GM18868 (cell line): ENCODE results near the gene MAP1B.
"Not testable (repeated sequence)": the region's sequence is repeated elsewhere in the genome, so short reads cannot be mapped to it uniquely, and the experiment has no call there.

ENCODE experiments used
- ATAC-seq: cut with Tn5 transposase; IDR thresholded peaks from one replicate; pipeline ENCODE4 v1.9.1; 2021; ENCODE audit warnings: mild to moderate bottlenecking, moderate library complexity; ENCODE audit not compliant: unreplicated experiment

MAP1B gene

GRCh38 chr5:72107131-72107900 is at the start of gene MAP1B:
TSS of gene MAP1B (plus strand) at chr5:72107475. CDS start at chr5:72107532, 57 bp downstream.
- peak; percentile 38 for ATAC-seq

- no peak for ATAC-seq
These were observed 49.5 kb upstream of the MAP1B start for GRCh38 chr5:72057816-72058215.

- ATAC-seq: no peak
These were observed 44.0 kb upstream of the MAP1B start for GRCh38 chr5:72063219-72063819.

GRCh38 chr5:72064801-72065570 is 42.3 kb upstream of the MAP1B start:
- ATAC-seq: no peak

GRCh38 chr5:72065751-72066255 is 41.5 kb upstream of the MAP1B start:
- ATAC-seq: no peak

- ATAC-seq: no peak
These were observed 40.6 kb upstream of the MAP1B start for GRCh38 chr5:72066705-72067107.

GRCh38 chr5:72067682-72068470 is 39.4 kb upstream of the MAP1B start:
- ATAC-seq: no peak

- ATAC-seq: no peak
These were observed 36.7 kb upstream of the MAP1B start for GRCh38 chr5:72070529-72070928.

GRCh38 chr5:72071906-72072305 is 35.4 kb upstream of the MAP1B start:
- ATAC-seq: no peak

- no peak for ATAC-seq
These were observed 33.0 kb upstream of the MAP1B start for GRCh38 chr5:72074251-72074650.

GRCh38 chr5:72075461-72075860 is 31.8 kb upstream of the MAP1B start:
- ATAC-seq: no peak

GRCh38 chr5:72076621-72077300 is 30.5 kb upstream of the MAP1B start:
- no peak for ATAC-seq

- ATAC-seq: no peak
These were observed 29.9 kb upstream of the MAP1B start for GRCh38 chr5:72077390-72077789.

GRCh38 chr5:72079288-72079687 is 28.0 kb upstream of the MAP1B start:
- no peak for ATAC-seq

GRCh38 chr5:72082048-72082447 is 25.2 kb upstream of the MAP1B start:
- no peak for ATAC-seq

- ATAC-seq: no peak
These were observed 22.4 kb upstream of the MAP1B start for GRCh38 chr5:72084876-72085275.

GRCh38 chr5:72085319-72085718 is 22.0 kb upstream of the MAP1B start:
- no peak for ATAC-seq

GRCh38 chr5:72089713-72090112 is 17.6 kb upstream of the MAP1B start:
- ATAC-seq: not testable (repeated sequence)

- ATAC-seq: no peak
These were observed 15.2 kb upstream of the MAP1B start for GRCh38 chr5:72092074-72092473.

GRCh38 chr5:72093217-72093616 is 14.1 kb upstream of the MAP1B start:
- no peak for ATAC-seq
